ENCODE measurements around the gene PRPF6. TPM values are rescaled to one million over a fixed set of nuclear protein-coding genes. Genes with fewer than 3 reads are reported as not detected.

PRPF6 gene
- total RNA-seq, 1 donor from 2014 or later: 62.4 TPM

DNA sequence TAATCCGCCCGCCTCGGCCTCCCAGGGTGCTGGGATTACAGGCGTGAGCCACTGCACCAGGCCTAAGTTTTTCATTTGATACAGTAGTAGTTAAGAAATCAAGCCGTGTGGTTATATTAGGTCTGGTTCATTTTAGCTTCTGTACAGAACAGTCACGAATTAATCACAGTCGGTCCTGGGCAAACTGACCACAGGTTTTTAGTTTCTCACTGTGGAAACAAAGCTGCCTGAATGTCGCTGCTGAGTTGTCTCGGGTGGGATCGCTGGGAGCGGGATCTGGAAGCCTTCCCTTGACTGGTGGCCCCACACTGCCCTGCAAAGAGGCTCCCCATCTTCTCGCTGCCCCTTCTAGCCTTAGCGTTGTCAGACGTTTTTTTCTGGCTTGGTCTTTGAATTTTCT is 43.3 kb upstream of the PRPF6 start:
- H3K4me3 ChIP-seq (ENCODE audit: low read depth, low read length): no peak overlapping the region
- TF ChIP-seq, protein P1, sequence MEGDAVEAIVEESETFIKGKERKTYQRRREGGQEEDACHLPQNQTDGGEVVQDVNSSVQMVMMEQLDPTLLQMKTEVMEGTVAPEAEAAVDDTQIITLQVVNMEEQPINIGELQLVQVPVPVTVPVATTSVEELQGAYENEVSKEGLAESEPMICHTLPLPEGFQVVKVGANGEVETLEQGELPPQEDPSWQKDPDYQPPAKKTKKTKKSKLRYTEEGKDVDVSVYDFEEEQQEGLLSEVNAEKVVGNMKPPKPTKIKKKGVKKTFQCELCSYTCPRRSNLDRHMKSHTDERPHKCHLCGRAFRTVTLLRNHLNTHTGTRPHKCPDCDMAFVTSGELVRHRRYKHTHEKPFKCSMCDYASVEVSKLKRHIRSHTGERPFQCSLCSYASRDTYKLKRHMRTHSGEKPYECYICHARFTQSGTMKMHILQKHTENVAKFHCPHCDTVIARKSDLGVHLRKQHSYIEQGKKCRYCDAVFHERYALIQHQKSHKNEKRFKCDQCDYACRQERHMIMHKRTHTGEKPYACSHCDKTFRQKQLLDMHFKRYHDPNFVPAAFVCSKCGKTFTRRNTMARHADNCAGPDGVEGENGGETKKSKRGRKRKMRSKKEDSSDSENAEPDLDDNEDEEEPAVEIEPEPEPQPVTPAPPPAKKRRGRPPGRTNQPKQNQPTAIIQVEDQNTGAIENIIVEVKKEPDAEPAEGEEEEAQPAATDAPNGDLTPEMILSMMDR (conservative IDR thresholded peaks at IDR 0.05; ENCODE audit: low read depth, low read length): no peak
- DNase-seq (ENCODE audit: low read depth): no peak

DNA sequence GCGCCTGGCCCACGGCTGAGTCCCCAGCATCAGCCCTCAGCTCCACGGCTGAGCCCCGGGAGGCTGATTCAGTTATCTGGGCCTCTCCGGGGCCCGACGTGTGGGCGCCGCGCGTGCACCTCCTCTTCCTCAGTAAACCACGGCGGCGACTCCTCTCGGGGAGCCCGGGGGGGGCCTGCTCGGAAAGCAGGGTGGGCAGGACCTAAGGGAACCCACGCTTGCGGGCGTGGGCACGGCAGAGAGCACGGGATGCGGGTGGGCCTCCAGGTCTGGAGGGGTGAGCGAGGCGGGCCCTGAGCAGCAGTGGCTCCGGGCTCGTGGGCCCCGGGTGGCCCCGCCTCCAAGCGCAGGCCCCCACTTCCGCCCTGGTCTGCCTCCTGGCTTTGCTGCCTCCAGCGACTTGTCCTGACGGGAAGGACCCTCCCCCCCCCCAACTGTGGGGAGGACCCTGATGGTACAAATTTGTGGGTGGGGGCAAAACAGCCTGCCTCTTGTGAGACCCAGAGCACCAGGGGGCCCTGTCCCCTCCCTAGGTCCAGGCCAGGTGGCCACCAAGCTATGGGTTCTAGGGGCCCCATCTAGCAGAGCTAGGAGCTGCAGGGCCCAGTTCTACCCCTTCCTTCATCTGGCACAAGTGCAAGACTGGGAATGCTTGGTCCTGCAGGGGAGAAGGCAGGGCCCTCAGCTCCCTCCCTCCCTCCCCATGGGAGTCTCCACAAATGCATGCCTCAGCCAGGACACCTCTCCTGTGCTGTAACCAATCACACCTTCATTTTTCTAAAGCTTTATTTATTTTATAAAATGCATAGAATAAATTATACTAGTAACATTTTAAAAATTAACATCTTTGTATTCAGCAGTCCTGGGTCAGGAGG is 41.6 kb upstream of the PRPF6 start:
- TF ChIP-seq, protein P1 (conservative IDR thresholded peaks at IDR 0.05; ENCODE audit: low read depth, low read length): no peak
- no peak for DNase-seq (ENCODE audit: low read depth)
- no peak overlapping the region for H3K4me3 ChIP-seq (ENCODE audit: low read depth, low read length)

DNA sequence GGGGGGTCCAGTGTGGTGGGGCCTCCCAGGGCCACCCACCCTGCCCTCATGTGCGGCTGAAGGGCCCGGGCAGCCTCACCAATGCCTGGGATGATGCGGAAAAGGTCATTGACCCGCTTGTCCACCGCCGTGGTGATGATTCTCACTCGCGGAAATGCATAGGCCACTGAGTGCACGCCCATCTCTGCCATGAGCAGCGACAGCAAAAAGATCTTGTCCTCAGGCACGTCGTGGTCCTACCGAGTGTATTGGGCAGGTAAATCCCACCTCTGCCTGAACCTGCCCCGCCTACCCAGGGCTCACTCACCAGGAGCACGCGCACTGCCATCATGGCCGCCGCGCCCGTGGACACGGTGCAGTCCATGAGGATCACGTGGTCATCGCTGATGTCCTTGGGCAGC is 40.9 kb upstream of the PRPF6 start:
- DNase-seq (ENCODE audit: low read depth): no peak
- no peak overlapping the region for H3K4me3 ChIP-seq (ENCODE audit: low read depth, low read length)
- TF ChIP-seq, protein P1 (conservative IDR thresholded peaks at IDR 0.05; ENCODE audit: low read depth, low read length): no peak

DNA sequence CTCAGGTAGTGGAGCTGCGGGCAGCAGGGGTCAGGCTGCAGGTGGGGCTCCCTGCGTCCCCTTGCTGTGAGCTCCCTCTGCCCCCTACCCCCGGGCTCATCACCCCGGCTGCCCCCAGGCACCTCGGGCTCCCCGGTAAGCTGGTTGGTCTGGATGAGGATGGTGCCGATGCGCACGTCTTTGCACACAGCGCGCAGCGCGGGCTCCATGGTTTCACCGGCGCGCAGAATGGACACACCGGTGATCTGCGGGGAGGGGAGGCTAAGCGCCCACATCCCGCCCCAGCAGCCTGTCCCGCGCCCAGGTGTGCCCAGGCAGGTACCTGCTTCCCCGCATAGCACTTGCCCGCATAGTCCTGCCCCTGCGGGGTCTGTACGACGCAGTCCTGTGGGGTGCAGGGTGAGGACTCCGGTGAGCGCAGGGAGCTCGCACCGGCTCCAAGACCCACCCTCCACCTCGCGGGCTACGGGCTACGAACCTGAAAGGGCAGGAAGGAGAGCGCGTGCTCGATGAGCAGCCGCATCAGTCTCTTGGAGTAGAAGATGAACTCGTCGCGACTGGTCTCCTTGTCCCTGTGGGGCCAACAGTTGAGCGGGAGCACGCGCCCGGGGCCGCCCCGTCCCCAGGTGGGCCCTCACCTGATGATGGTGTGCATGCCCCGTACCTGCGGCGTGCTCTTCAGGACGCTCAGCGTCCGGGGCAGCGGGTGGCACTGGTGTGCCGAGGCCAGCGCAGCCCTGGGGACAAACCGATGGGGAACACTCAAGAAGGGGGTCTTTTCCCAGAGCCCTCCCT is 40.3 kb upstream of the PRPF6 start:
- TF ChIP-seq, protein P1 (conservative IDR thresholded peaks at IDR 0.05; ENCODE audit: low read depth, low read length): no peak
- no peak for DNase-seq (ENCODE audit: low read depth)
- H3K4me3 ChIP-seq (ENCODE audit: low read depth, low read length): no peak overlapping the region

DNA sequence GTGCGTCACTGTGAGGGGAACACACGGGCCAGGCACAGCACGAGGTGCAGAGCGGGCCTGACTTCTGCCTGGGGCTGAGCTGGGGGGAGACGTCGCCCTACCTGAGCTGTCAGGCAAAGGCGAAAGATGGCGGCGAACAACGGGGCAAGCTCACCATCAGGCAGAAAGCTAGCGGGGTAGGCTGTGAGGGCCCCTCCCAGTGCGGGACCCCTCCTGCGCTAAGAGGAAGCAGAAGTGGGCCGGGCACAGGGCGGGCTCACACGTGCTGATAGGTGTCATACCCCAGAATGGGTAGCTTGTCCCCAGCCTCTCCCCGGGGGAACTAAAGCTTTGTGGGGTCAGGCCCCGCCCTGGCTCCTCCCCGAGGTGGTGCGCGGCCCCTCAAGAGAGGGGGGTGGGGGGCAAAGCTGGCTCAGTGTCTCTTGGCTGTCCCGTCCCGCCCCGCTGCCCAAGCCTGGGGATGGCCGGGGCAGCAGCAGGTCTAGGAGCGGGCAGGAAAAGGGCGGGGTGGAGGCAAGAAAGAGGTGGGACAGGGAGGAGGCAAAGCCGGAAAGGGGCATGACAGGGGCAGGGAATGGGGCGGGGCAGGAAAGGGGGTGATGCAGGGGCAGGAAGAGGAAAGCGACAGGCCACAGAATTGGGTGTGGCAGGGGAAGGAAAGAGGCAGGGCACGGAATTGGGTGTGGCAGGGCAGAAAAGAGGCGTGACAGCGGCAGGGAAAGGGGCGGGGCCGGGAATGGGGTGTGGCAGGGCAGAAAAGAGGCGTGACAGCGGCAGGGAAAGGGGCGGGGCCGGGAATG is 39.5 kb upstream of the PRPF6 start:
- H3K4me3 ChIP-seq (ENCODE audit: low read depth, low read length): no peak overlapping the region
- DNase-seq (ENCODE audit: low read depth): no peak
- TF ChIP-seq, protein P1 (conservative IDR thresholded peaks at IDR 0.05; ENCODE audit: low read depth, low read length): no peak

DNA sequence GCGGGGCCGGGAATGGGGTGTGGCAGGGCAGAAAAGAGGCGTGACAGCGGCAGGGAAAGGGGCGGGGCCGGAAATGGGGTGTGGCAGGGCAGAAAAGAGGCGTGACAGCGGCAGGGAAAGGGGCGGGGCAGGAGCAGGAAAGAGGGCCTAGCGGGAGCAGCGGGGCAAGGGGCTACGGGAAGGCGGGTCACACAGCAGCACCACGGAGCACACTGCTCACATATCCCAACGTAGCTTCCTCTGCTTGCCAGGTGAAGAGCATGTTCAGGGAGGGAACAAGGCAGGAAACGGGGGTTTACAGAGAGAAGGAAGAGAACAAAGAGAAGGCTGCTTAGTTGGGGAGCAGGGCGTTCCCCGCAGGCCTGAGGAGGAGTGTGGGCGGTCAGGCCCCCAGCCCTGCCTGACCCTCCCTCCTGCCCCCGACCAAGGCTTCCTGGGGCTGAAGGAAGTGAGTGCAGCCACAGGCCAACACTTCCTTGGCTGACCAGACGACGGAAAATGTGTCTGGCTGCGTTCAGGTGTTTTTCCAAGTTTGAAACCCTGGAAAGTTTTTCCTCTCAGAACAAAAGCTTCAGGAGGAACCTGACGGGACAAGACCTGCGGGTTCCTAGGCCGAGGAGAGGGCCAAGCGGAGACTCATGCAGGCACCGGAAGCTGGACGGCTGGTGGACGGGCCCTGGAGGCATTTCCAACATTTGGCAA is 38.5 kb upstream of the PRPF6 start:
- H3K4me3 ChIP-seq (ENCODE audit: low read depth, low read length): no peak overlapping the region
- TF ChIP-seq, protein P1 (conservative IDR thresholded peaks at IDR 0.05; ENCODE audit: low read depth, low read length): no peak
- no peak for DNase-seq (ENCODE audit: low read depth)

Data from epithelial cell of proximal tubule (primary cell).